ENCODE measurements around the gene RIOK1.

DNA sequence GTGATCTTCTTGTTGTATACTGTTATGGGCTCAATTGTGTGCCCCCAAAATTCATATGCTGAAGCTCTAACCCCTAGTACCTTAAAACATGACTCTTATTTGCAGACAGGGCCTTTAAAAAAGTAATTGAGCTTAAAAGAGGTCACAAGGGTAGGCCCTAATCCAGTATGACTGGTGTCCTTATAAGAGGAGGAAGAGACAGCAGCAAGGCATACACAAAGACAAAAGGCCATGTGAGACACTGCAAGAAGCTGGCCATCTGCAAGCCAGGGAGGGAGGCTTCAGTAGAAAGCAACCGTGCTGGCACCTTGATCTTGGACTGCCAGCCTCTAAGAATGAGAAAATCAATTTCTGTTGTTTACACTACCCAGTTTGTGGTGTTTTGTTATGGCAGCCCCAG, 8.5 kb upstream of the RIOK1 start:
- no peak for TF ChIP-seq POLR2A (IDR thresholded peaks at IDR 0.05; ENCODE audit: low read depth, low read length)
- no peak for TF ChIP-seq POLR2AphosphoS5 (IDR thresholded peaks at IDR 0.05; ENCODE audit: low read depth, low read length)
- no peak for TF ChIP-seq TAF1 (IDR thresholded peaks at IDR 0.05; ENCODE audit: low read depth, low read length)
- no peak for TF ChIP-seq POU2F2 (IDR thresholded peaks at IDR 0.05; ENCODE audit: low read depth, low read length)
- no peak for TF ChIP-seq PAX5 (IDR thresholded peaks at IDR 0.05; ENCODE audit: insufficient read depth, low read length, severe bottlenecking)
- TF ChIP-seq SPI1 (IDR thresholded peaks at IDR 0.05; ENCODE audit: low read depth, low read length), result no peak

Data from GM12891 (cell line).